Measurements from ENCODE around the gene CAPN2. TPM values are rescaled to one million over a fixed set of nuclear protein-coding genes. Genes with fewer than 3 reads are reported as not detected.
"Not testable (repeated sequence)": the region's sequence is repeated elsewhere in the genome, so short reads cannot be mapped to it uniquely, and the experiment has no call there.

CAPN2 gene
- total RNA-seq, 1 donor from 2014 or later: 253 TPM

DNA sequence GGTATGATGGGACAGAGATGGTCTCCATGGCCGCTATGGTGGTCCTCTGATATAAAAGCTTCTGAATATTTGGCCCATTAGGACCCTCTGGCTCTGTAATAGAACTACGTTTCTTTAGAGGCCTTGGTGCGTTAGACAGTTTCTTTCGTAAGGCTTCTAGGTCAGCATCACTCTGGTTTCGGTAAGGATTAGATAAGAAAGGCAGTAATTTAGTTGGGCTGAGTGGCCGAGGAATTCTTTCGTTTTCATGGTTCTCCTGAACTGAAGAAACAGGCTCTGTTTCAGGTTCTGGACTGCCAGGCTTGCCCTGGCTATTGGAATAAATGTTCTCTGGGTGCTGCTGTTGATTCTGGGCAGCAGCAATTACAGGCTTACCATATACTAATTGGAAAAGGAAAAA is 83.9 kb downstream of the CAPN2 start:
- TF ChIP-seq, protein P1, sequence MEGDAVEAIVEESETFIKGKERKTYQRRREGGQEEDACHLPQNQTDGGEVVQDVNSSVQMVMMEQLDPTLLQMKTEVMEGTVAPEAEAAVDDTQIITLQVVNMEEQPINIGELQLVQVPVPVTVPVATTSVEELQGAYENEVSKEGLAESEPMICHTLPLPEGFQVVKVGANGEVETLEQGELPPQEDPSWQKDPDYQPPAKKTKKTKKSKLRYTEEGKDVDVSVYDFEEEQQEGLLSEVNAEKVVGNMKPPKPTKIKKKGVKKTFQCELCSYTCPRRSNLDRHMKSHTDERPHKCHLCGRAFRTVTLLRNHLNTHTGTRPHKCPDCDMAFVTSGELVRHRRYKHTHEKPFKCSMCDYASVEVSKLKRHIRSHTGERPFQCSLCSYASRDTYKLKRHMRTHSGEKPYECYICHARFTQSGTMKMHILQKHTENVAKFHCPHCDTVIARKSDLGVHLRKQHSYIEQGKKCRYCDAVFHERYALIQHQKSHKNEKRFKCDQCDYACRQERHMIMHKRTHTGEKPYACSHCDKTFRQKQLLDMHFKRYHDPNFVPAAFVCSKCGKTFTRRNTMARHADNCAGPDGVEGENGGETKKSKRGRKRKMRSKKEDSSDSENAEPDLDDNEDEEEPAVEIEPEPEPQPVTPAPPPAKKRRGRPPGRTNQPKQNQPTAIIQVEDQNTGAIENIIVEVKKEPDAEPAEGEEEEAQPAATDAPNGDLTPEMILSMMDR (IDR thresholded peaks at IDR 0.05): no peak
- intact Hi-C loops (cut with DNase I): no loop called here
- Histone ChIP-seq H3K27me3 (ENCODE audit: low read depth) (no peaks in the 10 kb centered on the region), H3K4me1 (no peaks in the 10 kb centered on the region), H3K36me3 (peaks cover 95% of the 10 kb centered on the region), H3K9me3 (no peaks in the 10 kb centered on the region), H3K27ac (no peak overlapping the region), H3K4me3 (no peak overlapping the region)
- DNase-seq (no peak), ATAC-seq (no peak)

DNA sequence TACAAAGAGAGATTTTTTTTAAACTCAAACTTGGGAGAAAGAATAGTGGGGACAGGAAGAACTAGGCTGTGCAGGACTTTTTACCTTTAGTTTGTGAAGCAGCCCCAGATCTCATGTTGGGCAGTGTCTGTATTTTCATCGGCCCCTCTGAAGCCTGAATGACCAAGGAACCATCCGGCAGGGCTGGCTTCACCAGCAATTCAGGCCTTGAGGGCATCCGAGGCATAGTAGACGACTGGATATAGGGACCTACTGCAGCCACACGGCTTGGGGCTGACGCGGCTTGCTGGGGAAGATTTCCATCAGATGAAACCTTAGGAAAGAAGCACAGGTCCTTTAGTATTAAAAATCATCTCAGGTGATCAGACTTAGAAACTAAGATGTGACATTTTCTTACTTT is 89.7 kb downstream of the CAPN2 start:
- DNase-seq: no peak
- H3K27me3 ChIP-seq (ENCODE audit: low read depth): no peaks in the 10 kb centered on the region
- H3K27ac ChIP-seq: no peak overlapping the region
- no peak for ATAC-seq
- no peak overlapping the region for H3K4me3 ChIP-seq
- TF ChIP-seq, protein P1 (IDR thresholded peaks at IDR 0.05): no peak
- no peaks in the 10 kb centered on the region for H3K4me1 ChIP-seq
- H3K9me3 ChIP-seq: no peaks in the 10 kb centered on the region
- peaks cover 94% of the 10 kb centered on the region for H3K36me3 ChIP-seq
- intact Hi-C loops (cut with DNase I): no loop called here

DNA sequence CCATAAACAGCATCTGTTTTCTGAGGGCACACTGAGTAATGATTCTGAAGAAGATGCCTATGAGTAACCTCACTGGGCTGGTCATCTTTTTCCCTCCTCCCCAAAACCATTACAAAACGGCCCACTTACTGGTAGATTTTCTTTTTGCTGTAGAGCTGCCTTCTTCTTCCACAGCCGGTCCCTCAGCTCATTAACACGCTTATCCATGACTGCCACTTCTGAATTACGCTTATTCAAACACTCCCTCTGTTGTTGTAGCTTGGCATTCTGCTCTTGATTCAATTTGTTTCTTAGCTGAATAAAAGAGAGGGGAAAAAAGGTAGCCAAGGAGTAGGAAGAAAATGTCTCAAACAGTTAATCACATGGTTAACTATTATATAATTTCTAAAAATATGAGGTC is 90.3 kb downstream of the CAPN2 start:
- H3K27ac ChIP-seq: no peak overlapping the region
- no peak overlapping the region for H3K4me3 ChIP-seq
- H3K9me3 ChIP-seq: no peaks in the 10 kb centered on the region
- no peak for ATAC-seq
- H3K27me3 ChIP-seq (ENCODE audit: low read depth): no peaks in the 10 kb centered on the region
- no peak for DNase-seq
- TF ChIP-seq, protein P1 (IDR thresholded peaks at IDR 0.05): no peak
- no peaks in the 10 kb centered on the region for H3K4me1 ChIP-seq
- peaks cover 88% of the 10 kb centered on the region for H3K36me3 ChIP-seq
- intact Hi-C loops (cut with DNase I): no loop called here

DNA sequence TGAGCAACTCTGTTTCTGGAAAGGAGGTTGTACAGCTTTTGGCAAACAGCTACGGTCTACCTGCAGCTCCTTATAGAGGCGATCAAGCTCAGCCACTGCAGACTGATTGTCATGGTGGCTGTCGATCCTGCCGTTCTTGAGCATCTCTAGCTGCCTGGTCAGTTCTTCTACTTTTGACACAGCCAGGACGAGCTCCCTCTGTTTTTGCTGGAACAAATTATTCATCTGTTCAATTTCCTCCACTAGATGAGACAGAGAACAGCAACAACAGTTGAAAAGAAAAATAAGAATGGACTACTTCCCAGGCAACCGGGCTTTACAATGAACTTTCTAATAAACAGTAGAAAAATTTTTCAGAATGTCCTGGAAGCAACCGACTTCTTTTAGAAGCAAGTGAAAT is 90.9 kb downstream of the CAPN2 start:
- Histone ChIP-seq H3K9me3 (no peaks in the 10 kb centered on the region), H3K27me3 (ENCODE audit: low read depth) (no peaks in the 10 kb centered on the region), H3K4me3 (no peak overlapping the region), H3K27ac (no peak overlapping the region), H3K36me3 (peaks cover 82% of the 10 kb centered on the region), H3K4me1 (no peaks in the 10 kb centered on the region)
- TF ChIP-seq, protein P1 (IDR thresholded peaks at IDR 0.05): no peak
- intact Hi-C loops (cut with DNase I): no loop called here
- ATAC-seq: no peak
- DNase-seq: no peak

DNA sequence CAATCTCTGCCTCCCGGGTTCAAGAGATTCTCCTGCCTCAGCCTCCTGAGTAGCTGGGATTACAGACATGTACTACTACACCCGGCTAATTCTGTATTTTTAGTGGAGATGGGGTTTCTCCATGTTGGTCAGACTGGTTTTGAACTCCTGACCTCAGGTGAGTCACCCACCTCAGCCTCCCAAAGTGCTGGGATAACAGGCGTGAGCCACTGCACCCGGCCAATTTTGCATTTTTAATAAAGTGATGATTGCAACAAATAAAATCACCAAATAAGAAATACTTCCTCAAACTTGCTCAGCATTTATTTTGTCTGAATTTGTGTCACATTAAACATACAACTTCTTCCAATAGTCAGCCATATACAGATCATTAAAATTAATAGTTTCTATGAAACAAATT is 97.6 kb downstream of the CAPN2 start:
- DNase-seq; intact Hi-C loops (cut with DNase I); H3K9me3 ChIP-seq; H3K27ac ChIP-seq; H3K4me1 ChIP-seq; ATAC-seq; H3K27me3 ChIP-seq (ENCODE audit: low read depth); H3K4me3 ChIP-seq: not testable (repeated sequence)
- peaks cover 57% of the 10 kb centered on the region for H3K36me3 ChIP-seq

DNA sequence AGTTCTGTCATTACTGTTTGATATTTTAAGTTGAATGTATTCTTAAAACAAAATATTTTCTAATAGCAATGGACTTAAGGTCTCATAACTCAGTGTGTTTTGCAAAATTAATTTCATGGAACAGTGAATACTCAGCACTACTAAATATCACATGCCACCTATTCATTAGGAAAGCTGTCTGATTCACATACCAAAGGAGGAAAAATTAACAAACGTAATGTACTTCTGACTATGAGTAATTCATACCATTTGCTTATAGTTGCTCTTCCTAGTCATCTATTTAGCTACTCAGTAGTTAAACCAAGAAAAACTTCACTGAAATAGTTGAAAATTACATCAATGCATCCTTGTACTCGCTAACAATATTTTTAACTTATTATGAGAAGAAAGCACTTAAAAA is 98.2 kb downstream of the CAPN2 start:
- intact Hi-C loops (cut with DNase I): no loop called here
- ATAC-seq: no peak

More for the DNA sequence above, 98.2 kb downstream of the CAPN2 start:
- peaks cover 3% of the 10 kb centered on the region for H3K4me1 ChIP-seq
- no peak overlapping the region for H3K27ac ChIP-seq
- H3K4me3 ChIP-seq: no peak overlapping the region
- DNase-seq: no peak
- H3K27me3 ChIP-seq (ENCODE audit: low read depth): no peaks in the 10 kb centered on the region
- TF ChIP-seq, protein P1 (IDR thresholded peaks at IDR 0.05): no peak
- no peaks in the 10 kb centered on the region for H3K9me3 ChIP-seq
- peaks cover 52% of the 10 kb centered on the region for H3K36me3 ChIP-seq

Measured in lower lobe of right lung (tissue), 2 donors.